ENCODE measurements around the gene CASZ1.

DNA sequence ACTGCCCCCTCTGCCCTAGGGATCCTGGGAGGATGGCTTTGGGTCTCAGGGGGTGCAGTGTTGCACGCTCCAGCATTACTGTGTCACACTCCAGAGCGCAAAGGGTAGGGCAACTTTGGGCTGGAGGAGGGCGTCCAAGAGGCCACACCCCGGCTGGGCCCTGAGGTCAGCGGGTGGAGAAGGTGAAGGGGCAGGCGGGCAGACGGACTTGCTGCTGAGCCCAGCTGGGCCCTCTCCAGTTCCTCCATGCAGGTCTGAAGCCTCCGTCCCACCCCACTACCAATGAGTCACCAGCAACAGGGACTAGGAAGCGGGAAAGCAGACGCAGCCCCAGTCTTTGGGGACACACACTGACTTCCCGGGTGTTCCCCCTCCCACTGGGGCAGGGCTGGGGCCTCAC lies 116.0 kb downstream of the CASZ1 start:
- TF ChIP-seq, protein P1, sequence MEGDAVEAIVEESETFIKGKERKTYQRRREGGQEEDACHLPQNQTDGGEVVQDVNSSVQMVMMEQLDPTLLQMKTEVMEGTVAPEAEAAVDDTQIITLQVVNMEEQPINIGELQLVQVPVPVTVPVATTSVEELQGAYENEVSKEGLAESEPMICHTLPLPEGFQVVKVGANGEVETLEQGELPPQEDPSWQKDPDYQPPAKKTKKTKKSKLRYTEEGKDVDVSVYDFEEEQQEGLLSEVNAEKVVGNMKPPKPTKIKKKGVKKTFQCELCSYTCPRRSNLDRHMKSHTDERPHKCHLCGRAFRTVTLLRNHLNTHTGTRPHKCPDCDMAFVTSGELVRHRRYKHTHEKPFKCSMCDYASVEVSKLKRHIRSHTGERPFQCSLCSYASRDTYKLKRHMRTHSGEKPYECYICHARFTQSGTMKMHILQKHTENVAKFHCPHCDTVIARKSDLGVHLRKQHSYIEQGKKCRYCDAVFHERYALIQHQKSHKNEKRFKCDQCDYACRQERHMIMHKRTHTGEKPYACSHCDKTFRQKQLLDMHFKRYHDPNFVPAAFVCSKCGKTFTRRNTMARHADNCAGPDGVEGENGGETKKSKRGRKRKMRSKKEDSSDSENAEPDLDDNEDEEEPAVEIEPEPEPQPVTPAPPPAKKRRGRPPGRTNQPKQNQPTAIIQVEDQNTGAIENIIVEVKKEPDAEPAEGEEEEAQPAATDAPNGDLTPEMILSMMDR (IDR thresholded peaks at IDR 0.05) = no peak
- no peak for TF ChIP-seq POLR2A (IDR thresholded peaks at IDR 0.05)
